GM20431 (cell line): ENCODE results near the gene CHMP1A.
"Not testable (repeated sequence)": the region's sequence is repeated elsewhere in the genome, so short reads cannot be mapped to it uniquely, and the experiment has no call there.

Experiments
- in situ Hi-C: fragments of 300-500 bp; cut with MseI, MboI; formaldehyde crosslinking; loops from one replicate; pipeline ENCODE4 v1.15.0; 2020; ENCODE audit warnings: low sequenced_read_pairs; ENCODE audit not compliant: unreplicated experiment

The CHMP1A gene

DNA sequence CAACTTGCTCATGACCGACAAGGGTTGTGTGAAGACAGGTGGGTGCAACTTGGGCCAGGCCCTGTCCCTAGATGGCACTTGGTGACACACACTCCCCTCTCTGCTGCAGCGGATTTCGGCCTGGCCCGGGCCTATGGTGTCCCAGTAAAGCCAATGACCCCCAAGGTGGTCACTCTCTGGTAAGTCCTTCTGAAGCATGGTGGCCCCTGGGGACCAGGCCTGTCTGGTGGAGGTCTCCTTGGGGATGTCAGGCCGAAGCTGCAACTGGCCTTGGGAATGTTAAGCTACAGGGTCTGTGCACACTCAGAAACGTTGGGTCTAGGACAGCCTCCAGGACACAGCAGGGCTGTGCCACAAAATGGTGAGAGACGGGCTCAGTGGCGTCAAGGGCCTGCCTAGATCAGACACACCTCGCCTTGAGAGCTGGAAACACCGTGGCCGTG lies 35.8 kb upstream of the CHMP1A start:
- in situ Hi-C loops = no loop called here

DNA sequence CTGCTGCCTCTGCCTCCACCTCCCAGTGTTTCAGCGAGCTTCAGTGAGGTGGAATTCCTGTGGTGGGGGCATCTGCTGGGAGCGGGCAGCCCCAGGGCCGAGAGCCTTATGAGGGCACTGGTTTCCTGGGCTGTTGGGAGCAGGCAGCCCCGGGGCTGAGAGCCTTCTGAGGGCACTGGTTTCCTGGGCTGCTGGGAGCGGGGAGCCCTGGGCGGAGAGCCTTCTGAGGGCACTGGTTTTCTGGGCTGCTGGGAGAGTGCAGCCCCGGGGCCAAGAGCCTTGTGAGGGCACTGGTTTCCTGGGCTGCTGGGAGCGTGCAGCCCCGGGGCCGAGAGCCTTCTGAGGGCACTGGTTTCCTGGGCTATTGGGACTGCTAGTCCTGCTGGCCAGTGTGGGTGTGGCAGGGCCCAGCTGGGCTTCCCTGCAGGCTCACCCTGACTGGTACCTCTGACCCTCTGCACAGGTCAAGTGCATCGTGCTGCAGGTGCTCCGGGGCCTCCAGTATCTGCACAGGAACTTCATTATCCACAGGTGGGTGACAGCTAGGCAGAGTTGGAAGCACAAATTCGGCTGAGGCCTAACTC lies 34.6 kb upstream of the CHMP1A start:
- in situ Hi-C loops = no loop called here

DNA sequence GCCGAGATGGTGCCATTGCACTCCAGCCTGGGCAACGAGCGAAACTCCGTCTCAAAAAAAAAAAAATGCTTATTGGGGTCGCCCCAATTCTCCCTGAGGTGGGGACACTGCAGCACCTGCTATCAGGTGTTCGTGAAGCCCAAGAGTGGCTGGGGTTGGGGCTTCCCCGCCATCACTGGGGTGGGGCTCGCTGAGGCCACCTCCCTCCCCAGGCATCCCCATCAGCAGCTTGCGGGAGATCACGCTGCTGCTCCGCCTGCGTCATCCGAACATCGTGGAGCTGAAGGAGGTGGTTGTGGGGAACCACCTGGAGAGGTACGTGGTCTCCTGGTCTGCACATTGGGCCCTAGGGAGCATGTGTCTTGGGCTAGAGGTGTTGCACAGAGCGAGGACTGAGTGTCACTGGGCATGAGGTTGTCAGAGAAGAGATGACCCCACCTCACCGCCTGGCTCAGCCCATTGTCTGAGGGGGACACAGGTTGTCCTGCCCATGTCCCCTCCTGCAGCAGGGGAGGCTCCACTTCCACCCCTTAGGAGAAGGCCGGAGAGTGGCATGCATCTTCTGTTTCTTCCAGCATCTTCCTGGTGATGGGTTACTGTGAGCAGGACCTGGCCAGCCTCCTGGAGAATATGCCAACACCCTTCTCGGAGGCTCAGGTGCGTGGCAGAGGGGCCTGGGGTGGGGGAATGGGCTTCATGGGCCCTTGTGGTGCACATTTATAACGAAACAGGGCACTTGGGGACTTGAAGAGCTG lies 33.9 kb upstream of the CHMP1A start:
- in situ Hi-C loops = no loop called here

DNA sequence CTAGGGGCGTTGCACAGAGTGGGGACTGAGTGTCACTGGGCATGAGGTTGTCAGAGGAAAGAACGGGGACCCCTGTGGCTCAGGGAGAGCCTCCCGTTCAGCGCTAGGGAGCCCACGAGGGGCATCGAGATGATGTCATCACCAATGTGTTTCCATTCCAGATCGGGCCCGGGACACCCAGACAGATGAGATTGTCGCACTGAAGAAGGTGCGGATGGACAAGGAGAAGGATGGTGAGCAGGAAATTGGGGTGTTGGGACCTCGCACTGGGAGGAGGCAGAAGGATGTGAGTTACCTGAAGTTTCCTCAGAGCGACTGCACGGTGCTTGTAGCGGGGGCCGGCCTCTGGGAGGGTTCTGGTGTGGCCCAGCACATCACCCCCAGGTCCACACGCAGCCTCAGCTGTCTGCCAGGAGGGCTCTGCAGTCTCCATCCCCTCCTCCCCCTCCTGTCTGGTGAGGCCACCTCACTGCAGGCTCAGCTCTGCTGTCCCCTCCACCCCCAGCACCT lies 32.9 kb upstream of the CHMP1A start:
- in situ Hi-C loops = no loop called here

DNA sequence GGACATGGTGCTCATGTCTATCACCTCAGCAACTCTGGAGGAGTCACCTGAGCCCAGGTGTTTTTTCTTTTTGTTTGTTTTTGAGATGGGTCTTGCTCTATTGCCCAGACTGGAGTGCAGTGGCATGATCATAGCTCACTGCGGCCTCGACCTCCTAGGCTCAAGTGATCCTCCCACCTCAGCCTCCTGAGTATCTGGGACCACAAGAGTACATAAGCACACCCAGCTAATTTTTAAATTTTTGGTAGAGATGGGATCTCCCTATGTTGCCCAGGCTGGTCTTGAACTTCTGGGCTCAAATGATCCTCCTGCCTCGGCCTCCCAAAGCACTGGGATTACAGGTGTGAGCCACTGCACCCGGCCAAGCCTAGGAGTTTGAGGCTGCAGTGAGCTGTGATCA lies 32.1 kb upstream of the CHMP1A start:
- in situ Hi-C loops = not testable (repeated sequence)

DNA sequence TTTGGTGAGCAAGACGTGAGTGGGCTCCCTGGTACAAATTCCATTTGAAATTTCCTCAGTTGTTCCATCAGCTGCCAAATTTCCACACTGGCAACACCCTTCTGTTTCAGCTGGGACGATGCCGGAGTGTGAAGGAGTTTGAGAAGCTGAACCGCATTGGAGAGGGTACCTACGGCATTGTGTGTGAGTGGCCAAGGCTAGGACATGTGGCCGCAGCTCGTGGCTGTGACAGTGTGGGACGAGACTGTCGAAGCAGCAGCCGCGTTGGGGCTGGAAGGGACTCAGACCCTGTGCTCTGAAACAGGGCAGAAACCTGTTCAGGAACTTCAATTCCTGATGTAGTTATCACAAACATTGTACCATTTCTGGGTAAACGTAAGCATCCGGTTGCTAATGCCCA lies 31.6 kb upstream of the CHMP1A start:
- in situ Hi-C loops = no loop called here

DNA sequence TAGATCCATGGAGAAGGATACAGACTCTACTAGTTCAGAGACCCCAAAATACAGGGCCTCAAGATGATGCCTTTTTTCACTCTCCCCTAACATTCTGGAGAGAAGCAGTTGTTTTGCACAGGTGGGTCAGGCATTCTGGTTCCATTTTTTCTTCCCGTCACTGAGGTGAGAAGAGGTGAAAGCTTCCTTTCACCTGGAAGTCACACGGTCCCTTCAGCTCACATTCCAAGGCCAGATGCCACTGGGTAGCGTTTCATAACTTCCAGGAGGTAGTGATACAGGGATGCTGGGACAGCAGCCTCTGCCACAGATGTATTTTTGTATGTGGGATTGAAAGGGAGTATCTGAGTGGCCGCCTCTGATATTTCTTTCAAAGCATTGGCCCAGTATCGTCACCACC lies 30.9 kb upstream of the CHMP1A start:
- in situ Hi-C loops = no loop called here

DNA sequence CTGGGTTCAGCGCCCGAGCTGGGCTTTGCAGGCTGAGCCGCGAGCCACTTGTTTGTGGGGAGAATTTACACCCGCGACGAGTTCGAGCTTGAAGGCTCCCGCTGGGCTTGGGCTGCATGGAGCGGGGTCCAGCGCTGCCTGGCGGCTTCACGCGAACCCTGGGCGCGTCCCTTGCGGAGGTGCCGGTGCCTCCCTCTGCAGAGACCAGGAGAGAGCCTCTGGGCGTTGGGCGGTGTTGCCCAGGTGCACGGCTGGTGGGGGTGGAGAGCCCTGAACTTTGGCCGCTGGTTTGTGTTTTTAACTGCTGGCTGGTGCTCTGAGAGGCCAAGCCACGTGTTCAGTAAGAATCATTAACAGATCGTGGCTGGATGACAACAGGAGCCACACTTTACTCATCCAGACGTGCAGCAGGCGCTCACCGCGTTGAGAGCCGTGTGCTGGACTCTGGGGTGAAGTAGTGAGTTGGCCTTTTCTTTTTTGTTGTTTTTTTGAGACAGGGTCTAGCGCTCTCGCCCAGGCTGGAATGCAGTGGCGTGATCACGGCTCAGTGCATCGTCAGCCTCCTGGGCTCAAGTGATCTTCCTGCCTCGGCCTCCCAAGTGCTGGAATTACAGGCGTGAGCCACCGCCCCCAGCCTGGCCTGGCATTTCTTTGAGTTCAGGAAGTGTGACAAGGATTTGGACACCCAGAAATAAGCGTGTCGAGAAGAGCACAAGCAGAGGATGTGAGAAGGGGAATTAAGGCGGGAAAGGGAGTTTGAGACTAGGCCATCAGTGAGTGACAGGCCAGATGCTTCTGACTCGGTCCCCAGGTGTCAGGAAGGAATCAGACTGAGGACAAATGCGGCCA lies 29.8 kb upstream of the CHMP1A start:
- in situ Hi-C loops = no loop called here

DNA sequence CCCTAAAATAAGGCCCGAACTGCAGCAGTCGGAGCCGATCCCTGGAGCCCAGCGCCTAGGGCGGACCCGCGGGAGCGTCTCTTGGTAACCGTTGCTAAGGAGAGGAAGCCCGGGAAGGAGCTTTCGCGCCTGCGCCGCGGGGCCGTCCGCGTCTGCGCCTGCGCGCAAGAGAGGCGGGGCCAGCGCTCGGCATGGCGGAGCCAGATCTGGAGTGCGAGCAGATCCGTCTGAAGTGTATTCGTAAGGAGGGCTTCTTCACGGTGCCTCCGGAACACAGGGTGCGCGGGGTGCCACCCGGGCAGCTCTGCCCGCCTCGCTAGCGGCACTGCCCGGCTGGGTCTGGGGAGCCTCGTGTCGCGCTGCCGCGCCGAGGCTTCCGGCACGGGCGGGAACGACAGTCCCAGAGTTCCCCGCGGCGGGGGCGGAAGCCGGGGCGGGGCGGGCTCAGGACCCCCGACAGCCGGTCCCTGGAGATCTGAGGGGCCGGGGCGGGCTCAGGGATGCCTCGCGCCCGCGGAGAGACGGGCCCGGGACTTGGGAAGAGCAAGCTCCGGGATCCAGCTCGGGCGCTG lies 29.1 kb upstream of the CHMP1A start, which contains the start of gene CDK10:
CDK10 (plus strand) TSS at position 170 of the 572 bp plus-strand sequence; CDS start at position 192, 22 bp downstream.
- in situ Hi-C loops = no loop called here

DNA sequence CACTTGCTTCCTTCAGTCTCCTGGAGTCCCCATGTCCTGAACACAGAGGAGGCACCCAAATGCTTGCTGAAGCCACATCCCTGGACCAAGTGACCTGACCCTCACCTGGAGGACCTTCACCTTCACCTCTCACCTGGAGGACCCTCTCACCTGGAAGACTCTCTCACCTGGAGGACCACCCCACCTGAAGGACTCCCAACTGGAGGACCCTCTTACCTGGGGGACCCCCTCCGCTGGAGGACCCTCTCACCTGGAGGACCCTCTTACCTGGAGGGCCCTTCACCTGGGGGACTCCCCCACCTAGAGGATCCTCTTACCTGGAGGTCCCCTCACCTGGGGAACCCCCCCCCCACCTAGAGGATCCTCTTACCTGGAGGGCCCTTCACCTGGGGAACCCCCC lies 28.4 kb upstream of the CHMP1A start:
- in situ Hi-C loops = no loop called here

DNA sequence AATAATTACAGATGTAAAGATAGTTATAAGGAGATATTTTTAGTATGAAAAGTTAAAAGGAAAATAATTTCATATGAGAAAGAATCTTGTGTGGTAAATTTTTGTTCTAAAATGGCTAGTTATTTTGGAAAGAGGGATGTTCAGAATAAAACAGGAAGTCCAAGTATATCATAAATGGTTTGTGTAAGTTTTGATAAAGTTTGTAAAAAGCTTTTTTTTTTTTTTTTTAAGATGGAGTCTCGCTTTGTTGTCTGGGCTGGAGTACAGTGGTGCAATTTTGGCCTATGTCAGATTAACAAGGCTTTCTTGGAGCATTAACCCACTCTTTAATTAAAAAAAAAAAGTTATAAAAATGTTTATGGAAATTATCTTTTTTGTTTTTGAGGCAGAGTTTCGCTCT lies 20.8 kb upstream of the CHMP1A start:
- in situ Hi-C loops = no loop called here

DNA sequence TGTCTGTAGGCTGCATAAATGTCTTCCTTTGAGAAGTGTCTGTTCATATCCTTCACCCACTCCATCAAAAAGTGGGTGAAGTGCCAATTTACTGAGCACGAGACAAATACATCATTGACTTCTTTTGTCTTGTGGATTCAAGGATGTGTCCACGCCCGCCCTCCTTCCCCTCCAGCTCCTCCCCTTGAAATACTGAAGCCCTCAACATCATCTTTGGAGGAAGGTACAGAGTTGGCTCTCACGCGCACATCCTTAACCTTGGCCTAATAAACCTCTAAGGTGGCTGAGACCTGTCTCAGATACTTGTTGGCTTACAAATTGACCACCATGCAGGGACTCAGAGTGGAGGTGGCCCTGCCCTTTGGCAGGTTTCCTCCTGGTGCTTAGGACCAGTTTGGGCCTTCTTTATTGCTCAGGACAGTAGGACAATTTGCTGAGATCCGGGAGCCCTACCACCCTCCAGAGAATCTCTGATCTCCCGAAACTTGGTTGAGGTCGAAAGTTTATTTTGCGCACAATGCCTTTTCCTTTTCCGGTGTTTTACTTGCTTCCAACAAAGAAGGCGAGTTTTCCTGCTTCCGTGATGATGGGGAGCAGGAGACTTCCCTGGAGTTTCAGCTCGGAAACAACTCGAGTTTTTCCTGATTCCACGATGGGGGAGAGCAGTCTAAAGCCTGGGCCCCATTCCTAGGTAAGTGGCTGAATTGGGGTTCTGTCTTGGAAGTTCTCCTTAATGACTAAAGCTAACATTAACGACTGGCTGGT lies 14.9 kb upstream of the CHMP1A start:
- in situ Hi-C loops = no loop called here

DNA sequence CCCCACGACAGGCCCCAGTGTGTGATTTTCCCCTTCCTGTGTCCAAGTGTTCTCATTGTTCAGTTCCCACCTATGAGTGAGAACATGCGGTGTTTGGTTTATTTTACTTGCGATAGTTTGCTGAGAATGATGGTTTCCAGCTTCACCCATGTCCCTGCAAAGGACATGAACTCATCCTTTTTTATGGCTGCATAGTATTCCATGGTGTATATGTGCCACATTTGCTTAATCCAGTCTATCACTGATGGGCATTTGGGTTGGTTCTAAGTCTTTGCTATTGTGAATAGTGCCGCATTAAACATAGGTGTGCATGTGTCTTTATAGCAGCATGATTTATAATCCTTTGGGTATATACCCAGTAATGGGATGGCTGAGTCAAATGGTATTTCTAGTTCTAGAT lies 14.1 kb upstream of the CHMP1A start:
- in situ Hi-C loops = not testable (repeated sequence)

DNA sequence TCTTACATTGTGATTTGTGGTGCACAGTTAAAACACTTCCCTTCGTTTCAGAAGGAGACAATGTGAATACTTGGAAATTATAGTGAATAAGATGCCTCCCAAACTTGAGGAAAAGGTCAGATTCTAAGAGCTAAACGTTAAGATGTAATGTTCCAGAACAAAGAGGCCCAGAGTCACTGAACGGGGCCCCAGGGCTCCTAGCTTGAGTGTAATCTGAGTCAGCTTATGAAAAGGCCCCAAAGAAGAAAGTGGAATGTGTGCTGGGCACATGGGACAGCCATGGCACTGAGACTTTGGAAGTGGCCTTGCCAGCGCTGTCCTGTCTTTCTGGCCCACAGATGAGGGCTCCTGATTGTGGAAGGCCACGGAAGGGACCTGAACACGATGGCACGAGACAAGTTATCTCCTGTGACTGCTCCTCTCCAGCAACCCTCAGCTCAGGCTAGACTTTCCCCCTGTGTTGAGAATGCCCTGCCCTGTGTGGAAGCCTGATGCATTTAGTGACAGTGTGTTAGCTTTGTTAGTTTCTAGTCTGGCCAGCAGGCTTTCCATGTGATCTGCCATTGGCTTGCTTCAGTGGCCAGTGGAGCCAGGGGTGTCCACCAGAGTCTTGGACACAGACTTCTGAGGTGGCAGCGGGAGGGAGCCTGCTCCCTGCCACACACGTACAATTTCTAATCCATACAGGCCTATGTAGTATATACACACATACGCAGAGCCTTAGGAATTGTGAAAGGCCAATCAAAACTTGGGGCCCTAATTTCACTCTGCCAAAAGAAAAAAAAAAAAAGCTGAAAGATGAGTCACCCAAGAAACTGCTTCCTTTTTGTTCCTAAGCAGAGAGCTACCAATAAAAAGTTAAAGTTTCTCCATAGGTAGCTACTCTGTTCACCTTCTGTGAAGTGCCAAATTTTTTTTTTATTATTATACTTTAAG lies 13.3 kb upstream of the CHMP1A start:
- in situ Hi-C loops = no loop called here

DNA sequence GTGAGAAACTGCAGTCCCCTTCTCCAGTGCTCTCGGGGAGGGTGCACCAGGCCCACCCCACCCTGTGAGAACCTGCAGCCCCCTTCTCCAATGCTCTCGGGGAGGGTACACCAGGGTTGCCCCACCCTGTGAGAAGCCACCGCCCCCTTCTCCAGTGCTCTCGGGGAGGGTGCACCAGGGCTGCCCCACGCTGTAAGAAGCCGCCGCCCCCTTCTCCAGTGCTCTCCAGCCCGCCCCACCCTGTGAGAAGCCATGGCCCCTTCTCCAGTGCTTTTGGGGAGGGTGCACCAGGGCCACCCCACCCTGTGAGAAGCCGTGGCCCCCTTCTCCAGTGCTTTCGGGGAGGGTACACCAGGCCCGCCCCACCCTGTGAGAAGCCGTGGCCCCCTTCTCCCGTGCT lies 12.2 kb upstream of the CHMP1A start:
- in situ Hi-C loops = no loop called here

DNA sequence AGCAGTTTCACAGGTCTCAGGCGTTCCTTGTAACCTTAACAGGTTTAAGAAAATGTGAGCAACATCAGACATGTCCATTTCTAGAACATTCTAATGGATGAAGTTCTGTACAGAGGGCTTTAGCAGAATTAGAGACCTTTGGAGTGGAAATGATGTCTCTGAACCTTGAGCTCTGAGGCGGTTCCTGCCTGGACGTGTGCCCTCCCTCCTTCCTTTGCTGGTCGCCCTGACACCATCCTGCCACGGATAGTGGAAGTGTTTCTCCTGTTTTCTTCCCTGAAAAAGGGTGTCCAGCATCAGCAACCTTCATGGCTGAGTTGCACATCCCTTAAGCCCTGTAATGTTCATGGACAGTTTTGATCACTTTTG lies 11.3 kb upstream of the CHMP1A start:
- in situ Hi-C loops = no loop called here

DNA sequence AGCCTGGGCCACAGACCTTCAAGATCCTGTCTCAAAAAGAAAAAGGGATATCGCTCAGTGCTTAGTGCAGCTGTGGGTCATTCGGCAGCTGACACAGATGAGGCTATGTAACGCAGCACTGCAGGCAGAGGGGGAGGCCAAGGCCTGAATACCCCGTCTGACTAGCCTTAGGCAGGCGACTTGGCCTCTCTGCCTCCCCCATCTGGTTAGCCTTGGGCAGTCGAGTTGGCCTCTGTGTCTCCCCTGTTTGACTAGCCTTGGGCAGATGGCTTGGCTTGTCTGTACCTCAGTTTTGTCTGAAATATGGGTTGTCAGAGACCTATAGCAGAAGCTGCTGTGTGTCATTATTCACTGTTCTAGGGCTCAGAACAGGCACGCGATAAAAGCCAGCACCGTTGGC lies 10.1 kb upstream of the CHMP1A start:
- in situ Hi-C loops = no loop called here

DNA sequence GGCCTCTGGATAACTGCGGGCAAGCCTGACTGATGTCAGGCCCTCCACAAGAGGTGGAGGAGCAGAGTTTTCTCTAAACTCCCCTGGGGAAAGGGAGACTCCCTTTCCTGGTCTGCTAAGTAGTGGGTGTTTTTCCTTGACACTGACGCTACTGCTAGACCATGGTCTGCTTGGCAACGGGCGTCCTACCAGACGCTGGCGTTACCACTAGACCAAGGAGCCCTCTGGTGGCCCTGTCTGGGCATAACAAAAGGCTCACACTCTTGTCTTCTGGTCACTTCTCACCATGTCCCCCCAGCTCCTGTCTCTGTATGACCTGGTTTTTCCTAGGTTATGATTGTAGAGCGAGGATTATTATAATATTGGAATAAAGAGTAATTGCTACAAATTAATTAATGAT lies 9.5 kb upstream of the CHMP1A start:
- in situ Hi-C loops = not testable (repeated sequence)

DNA sequence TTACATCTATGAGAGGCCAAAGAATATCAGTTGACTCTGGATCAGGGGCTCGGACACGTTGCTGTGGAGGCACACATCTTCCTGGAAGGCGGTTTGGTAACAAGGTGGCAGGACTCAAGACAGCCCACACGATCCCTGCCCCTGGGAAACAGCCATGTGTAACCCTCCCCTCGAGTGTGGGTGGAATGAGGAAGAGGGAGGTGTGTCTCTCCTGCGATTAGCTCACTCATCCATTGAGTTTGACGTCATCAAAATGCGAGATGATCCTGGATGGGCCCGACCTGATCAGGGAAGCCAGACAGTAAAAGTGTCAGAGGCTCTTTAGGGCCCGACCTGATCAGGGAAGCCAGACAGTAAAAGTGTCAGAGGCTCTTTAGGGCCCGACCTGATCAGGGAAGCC lies 6.7 kb upstream of the CHMP1A start:
- in situ Hi-C loops = not testable (repeated sequence)
